ENCODE results near the gene CACFD1.

- TF ChIP-seq CTCF (IDR thresholded peaks at IDR 0.05) (no peak), POLR2A (IDR thresholded peaks at IDR 0.05) (no peak)
Observed at GRCh38 chr9:133496861-133497842, 37.4 kb downstream of the CACFD1 start.

All from tibial nerve (tissue), 3 donors.